HepG2 (cell line): ENCODE measurements around the gene HCFC1R1. TPM values are rescaled to one million over a fixed set of nuclear protein-coding genes. Genes with fewer than 3 reads are reported as not detected.

Experiments
- CTCF ChIP-seq: sonication (generic); formaldehyde crosslinking; IDR thresholded peaks from 2 replicates; pipeline ENCODE4 v1.5.0; 2020; ENCODE audit warnings: mild to moderate bottlenecking, missing genetic modification reagents, moderate library complexity
- ERF ChIP-seq: IDR thresholded peaks from 2 replicates; pipeline ENCODE4 v1.6.1; 2018; ENCODE audit warnings: missing biosample characterization, missing genetic modification reagents
- FOSL2 ChIP-seq: sonication (generic); formaldehyde crosslinking; IDR thresholded peaks from 2 replicates; pipeline ENCODE4 v1.4.0; 2020; ENCODE audit warnings: missing genetic modification reagents
- FOXA1 ChIP-seq, 2 experiments: fragments of 450-650 bp in 1 of 2; sonication (generic) in 1 of 2; formaldehyde crosslinking in 1 of 2; IDR thresholded peaks; 2 replicates each; pipeline versions ENCODE4 v1.4.0 to v1.6.1; 2016 to 2020; ENCODE audit warnings: missing genetic modification reagents in 1 of 2
- KDM4B ChIP-seq: sonication (generic); formaldehyde crosslinking; IDR thresholded peaks from 2 replicates; pipeline ENCODE4 v1.4.0; 2020; ENCODE audit warnings: missing genetic modification reagents
- PATZ1 ChIP-seq: sonication (generic); formaldehyde crosslinking; IDR thresholded peaks from 2 replicates; pipeline ENCODE4 v1.4.0; 2020; ENCODE audit warnings: missing genetic modification reagents
- PHF21A ChIP-seq: sonication (generic); formaldehyde crosslinking; IDR thresholded peaks from 2 replicates; pipeline ENCODE4 v1.5.0; 2020; ENCODE audit warnings: mild to moderate bottlenecking, missing genetic modification reagents
- POGZ ChIP-seq: sonication (generic); formaldehyde crosslinking; IDR thresholded peaks from 2 replicates; pipeline ENCODE4 v1.4.0; 2020; ENCODE audit warnings: mild to moderate bottlenecking, missing genetic modification reagents
- RFX1 ChIP-seq: fragments of 450-650 bp; IDR thresholded peaks from 2 replicates; pipeline ENCODE4 v1.6.1; 2017
- YEATS2 ChIP-seq: sonication (generic); formaldehyde crosslinking; IDR thresholded peaks from 2 replicates; pipeline ENCODE4 v1.4.0; 2020; ENCODE audit warnings: missing genetic modification reagents, borderline replicate concordance
- ZBTB33 ChIP-seq: sonication (generic); formaldehyde crosslinking; IDR thresholded peaks from 2 replicates; pipeline ENCODE4 v1.4.0; 2020; ENCODE audit warnings: missing genetic modification reagents
- ZKSCAN8 ChIP-seq: IDR thresholded peaks from 2 replicates; pipeline ENCODE4 v1.6.1; 2016; ENCODE audit warnings: borderline replicate concordance, missing genetic modification reagents, missing compliant biosample characterization
- ZNF124 ChIP-seq: sonication (generic); formaldehyde crosslinking; IDR thresholded peaks from 2 replicates; pipeline ENCODE4 v1.4.0; 2020; ENCODE audit warnings: missing genetic modification reagents
- polyA plus RNA-seq, 8 experiments: library from polyadenylated mRNA; depleted of rRNA in 3 of 8; stranded (reverse) in 7 of 8; unstranded in 1 of 8; fragments of >200 nt; fragmentation: Illumina TruSeq in 4 of 8; extraction: Trizol in 4 of 8; gene quantifications; 2 replicates each; pipeline versions ENCODE4 v1.2.1 to v1.2.3, GENCODE V29; 2011 to 2016; ENCODE audit warnings: low read depth in 4 of 8, missing spikeins in 1 of 8, mixed read lengths in 1 of 8; ENCODE audit not compliant: insufficient read depth in 1 of 8
- total RNA-seq, 5 experiments: library from RNA; depleted of rRNA; stranded (reverse); fragments of >200 nt; fragmentation: Illumina TruSeq; extraction: Trizol; gene quantifications; 2 replicates each; pipeline ENCODE4 v1.2.3, GENCODE V29; 2016; ENCODE audit warnings: low read depth in 1 of 5
- TF ChIP-seq, protein P1 (sequence below): sonication (generic); formaldehyde crosslinking; IDR thresholded peaks from 2 replicates; pipeline ENCODE4 v1.5.1; 2020; ENCODE audit warnings: mild to moderate bottlenecking, moderate library complexity, missing genetic modification reagents
- TF ChIP-seq, protein P2 (sequence below): sonication (generic); formaldehyde crosslinking; IDR thresholded peaks from 2 replicates; pipeline ENCODE4 v1.5.0; 2020; ENCODE audit warnings: missing genetic modification reagents, mild to moderate bottlenecking, borderline replicate concordance

Gene HCFC1R1
- total and polyA plus RNA-seq, 2 of the 13 experiments (the other 11 are each of a cell fraction or from before 2014, with no cell fraction given): 13.8 to 16.1 TPM

DNA sequence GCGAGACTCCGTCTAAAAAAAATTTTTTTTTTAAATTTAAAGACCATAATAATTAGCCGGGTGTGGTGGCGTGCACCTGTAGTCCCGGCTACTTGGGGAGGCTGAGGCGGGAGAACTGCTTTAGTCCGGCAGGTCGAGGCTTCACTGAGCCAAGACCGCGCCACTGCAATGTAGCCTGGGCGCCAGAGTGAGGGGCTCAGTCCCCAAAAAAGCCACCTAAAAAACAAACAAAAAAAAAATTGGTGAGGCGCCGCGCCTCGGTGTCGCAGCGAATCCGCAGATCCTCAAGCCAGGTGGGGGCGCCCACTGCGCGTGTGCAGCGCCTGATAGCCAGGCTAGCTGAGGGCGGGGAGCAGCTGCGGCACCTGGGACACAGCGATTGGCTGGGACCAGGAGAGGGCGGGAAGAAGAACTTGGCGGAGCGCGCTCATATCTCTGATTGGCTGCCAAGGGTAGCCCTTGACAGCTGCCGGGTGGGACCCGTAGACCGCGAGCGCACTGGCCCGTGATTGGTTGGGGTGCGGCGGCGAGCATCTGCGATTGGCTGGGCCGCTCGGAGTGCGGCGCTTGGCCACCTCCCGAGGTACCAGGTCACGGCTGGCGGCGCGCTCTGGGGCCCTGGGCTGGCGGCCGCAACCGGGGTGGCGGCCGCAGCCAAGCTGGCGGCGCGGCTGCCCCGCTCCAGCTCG lies 20.0 kb downstream of the HCFC1R1 start (continued):
- TF ChIP-seq ZBTB33 (CRISPR knock-in tag) (peak; percentile 49; the same call in 1 of the 2 replicates), PATZ1 (CRISPR knock-in tag) (peak; percentile 50; the same call in 1 of the 2 replicates), POGZ (CRISPR knock-in tag) (no peak), ZKSCAN8 (CRISPR knock-in tag) (peak; percentile 27; the same call in 1 of the 2 replicates), PHF21A (CRISPR knock-in tag) (peak; percentile 100), ZNF124 (peak; percentile 83; the same call in 1 of the 2 replicates), RFX1 (no peak), KDM4B (peak; percentile 80; the same call in 1 of the 2 replicates), FOXA1 (IDR thresholded peaks at IDR 0.05) (no peak), FOXA1 (CRISPR knock-in tag; IDR thresholded peaks at IDR 0.05) (0 out of 2 replicates have a peak, but pooled peaks have one; percentile 18), YEATS2 (CRISPR knock-in tag) (peak; percentile 79; the same call in 1 of the 2 replicates), ERF (CRISPR knock-in tag) (peak; percentile 86), CTCF (CRISPR knock-in tag) (peak; percentile 98), FOSL2 (CRISPR knock-in tag) (peak; percentile 63)
- TF ChIP-seq, protein P1, sequence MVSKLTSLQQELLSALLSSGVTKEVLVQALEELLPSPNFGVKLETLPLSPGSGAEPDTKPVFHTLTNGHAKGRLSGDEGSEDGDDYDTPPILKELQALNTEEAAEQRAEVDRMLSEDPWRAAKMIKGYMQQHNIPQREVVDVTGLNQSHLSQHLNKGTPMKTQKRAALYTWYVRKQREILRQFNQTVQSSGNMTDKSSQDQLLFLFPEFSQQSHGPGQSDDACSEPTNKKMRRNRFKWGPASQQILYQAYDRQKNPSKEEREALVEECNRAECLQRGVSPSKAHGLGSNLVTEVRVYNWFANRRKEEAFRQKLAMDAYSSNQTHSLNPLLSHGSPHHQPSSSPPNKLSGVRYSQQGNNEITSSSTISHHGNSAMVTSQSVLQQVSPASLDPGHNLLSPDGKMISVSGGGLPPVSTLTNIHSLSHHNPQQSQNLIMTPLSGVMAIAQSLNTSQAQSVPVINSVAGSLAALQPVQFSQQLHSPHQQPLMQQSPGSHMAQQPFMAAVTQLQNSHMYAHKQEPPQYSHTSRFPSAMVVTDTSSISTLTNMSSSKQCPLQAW: peak; percentile 72; the same call in 1 of the 2 replicates
- TF ChIP-seq, protein P2, sequence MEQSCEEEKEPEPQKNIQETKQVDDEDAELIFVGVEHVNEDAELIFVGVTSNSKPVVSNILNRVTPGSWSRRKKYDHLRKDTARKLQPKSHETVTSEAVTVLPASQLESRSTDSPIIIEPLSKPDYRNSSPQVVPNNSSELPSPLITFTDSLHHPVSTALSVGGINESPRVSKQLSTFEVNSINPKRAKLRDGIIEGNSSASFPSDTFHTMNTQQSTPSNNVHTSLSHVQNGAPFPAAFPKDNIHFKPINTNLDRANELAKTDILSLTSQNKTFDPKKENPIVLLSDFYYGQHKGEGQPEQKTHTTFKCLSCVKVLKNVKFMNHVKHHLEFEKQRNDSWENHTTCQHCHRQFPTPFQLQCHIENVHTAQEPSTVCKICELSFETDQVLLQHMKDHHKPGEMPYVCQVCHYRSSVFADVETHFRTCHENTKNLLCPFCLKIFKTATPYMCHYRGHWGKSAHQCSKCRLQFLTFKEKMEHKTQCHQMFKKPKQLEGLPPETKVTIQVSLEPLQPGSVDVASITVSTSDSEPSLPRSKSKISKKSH (CRISPR knock-in tag): peak; percentile 53; the same call in 1 of the 2 replicates
